Measurements from ENCODE around the gene B3GAT1.

DNA sequence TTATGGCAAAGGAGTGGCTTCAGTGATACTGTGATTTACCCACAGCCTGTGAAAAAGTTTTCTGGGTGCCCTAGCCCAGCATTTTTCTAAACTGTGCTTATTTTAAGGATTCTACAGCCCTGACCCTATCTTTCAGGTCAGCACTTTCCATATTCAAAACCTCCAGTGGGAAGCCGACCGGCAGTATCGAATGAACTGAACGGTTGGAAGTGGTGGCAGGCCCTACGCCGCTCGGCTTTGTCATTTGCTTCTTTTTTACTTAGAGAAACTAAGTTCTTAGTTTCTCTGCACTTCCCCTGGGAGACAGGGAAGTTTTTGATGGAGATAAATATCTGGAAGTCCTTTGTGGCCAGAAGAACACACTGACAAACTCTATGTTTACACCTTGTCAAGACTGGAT, 79.3 kb downstream of the B3GAT1 start:
- TF ChIP-seq, protein P1, sequence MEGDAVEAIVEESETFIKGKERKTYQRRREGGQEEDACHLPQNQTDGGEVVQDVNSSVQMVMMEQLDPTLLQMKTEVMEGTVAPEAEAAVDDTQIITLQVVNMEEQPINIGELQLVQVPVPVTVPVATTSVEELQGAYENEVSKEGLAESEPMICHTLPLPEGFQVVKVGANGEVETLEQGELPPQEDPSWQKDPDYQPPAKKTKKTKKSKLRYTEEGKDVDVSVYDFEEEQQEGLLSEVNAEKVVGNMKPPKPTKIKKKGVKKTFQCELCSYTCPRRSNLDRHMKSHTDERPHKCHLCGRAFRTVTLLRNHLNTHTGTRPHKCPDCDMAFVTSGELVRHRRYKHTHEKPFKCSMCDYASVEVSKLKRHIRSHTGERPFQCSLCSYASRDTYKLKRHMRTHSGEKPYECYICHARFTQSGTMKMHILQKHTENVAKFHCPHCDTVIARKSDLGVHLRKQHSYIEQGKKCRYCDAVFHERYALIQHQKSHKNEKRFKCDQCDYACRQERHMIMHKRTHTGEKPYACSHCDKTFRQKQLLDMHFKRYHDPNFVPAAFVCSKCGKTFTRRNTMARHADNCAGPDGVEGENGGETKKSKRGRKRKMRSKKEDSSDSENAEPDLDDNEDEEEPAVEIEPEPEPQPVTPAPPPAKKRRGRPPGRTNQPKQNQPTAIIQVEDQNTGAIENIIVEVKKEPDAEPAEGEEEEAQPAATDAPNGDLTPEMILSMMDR (conservative IDR thresholded peaks at IDR 0.05 in 1 of 2, IDR thresholded peaks at IDR 0.05 in 1 of 2; ENCODE audit: extremely low read depth in 1 of 2, insufficient read depth in 1 of 2, low read depth in 1 of 2, low read length in 2 of 2), result no peak
- no peak for TF ChIP-seq EZH2 (IDR thresholded peaks at IDR 0.05; ENCODE audit: borderline replicate concordance, low read length)

All from mammary epithelial cell (primary cell).